Measurements from ENCODE around the gene ARRDC3. TPM values are rescaled to one million over a fixed set of nuclear protein-coding genes. Genes with fewer than 3 reads are reported as not detected.
"Not testable (repeated sequence)": the region's sequence is repeated elsewhere in the genome, so short reads cannot be mapped to it uniquely, and the experiment has no call there.

ARRDC3 gene
- total RNA-seq, 1 donor from 2014 or later, result 16.5 TPM

DNA sequence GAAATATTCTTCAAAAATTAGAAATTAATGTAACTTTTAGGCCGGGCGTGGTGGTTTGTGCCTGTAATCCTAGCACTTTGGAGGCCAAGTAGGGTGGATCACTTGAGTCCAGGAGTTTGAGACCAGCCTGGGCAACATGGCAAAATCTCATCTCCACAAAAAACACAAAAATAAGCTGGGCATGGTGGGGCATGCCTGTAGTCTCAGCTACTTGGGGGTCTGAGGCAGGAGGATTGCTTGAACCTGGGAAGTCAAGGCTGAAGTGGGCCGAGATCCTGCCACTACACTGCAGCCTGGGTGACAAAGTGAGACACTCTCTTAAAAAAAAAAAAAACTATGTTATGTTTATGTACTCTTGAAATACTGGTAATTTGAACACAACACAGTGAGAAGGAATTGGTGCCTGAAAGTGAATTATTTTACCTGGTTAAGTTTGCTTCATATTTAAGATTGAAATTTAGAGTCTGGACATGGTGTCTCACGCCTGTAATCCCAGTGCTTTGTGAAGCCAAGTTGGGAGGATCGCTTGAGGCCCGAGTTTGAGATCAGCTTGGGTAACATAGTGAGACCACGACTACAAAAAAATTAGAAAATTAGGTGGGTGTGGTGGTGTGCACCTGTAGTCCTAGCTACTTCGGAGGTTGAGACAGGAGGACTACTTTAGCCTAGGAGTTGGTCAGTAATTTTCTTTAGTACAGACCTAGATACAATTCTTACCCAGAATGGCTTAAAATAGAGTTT is 15.0 kb downstream of the ARRDC3 start:
- DNase-seq, result no peak
- intact Hi-C loops (cut with micrococcal nuclease), result no loop called here
- no peak for ATAC-seq

DNA sequence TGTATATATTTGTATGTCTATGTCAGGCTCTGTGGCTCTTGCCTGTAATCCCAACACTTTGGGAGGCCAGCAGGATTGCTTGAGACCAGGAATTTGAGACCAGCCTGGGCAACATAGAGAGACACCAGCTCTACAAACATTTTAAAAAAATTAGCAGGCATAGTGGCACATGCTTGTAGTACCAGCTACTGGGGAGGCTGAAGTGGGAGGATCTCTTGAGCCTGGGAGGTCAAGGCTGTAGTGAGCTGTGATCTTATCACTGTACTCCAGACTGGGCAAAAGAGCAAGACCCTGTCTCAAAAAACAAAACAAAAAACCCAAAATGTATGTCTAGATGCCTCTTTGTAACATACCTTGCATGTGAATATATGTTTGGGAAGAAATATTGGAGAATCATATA is 15.8 kb downstream of the ARRDC3 start:
- DNase-seq, result no peak
- no peak for ATAC-seq
- intact Hi-C loops (cut with micrococcal nuclease), result no loop called here

DNA sequence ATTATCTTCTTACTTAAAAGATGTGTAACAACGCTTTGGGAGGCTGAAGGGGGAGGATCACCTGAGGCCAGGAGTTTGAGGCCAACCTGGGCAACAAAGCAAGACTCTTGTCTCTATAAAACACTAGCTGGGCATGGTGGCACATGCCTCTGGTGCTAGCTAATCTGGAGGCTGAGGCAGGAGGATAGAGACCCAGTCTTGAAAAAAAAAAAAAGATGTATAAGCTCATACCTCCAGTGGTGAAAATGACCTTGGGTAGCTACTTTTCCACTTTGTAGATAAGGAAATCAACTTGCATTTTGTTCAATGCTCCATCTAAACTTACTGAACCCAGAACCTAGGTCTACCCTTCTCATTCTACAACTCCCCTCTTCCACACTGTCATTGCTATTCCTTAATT is 16.6 kb downstream of the ARRDC3 start:
- no peak for ATAC-seq
- intact Hi-C loops (cut with micrococcal nuclease), result no loop called here
- no peak for DNase-seq

DNA sequence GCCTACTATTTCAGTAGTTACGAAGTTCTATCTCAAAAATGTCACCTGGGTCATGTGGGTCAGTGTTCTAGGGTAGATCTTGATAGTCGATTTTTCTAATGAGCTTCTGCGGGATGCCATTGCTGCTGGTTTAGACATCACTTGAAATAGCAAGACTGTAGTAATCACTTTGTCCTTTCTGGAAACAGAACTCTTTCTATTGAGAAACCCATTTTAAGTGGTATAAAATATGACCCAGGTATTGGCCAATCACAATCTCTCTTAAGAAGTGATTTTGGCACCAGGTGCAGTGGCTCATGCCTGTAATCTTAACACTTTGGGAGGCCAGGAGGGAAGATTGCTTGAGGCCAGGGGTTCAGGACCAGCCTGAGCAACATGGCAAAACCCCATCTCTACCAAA is 17.6 kb downstream of the ARRDC3 start:
- no peak for ATAC-seq

DNA sequence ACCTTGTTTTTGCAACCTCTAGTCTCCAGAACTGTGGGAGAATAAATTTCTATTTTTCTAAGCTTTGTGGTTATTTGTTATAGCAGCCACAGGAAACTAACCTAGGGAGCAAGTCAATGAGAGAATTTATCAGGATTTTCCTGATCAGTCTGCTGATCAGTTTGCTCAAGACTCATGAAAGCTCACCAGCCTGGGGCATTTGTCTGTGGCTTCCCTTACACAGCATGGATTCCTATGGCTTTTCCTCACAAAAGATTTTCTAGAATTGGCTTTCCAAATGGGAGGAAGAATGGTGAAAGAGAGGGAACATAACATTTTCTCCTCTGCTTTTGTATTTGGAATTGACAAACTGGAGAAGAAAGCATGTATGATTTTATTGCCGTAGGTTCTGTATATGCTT is 20.2 kb downstream of the ARRDC3 start:
- intact Hi-C loops (cut with micrococcal nuclease), result no loop called here
- no peak for ATAC-seq
- DNase-seq, result no peak

More for the DNA sequence above, 17.6 kb downstream of the ARRDC3 start:
- intact Hi-C loops (cut with micrococcal nuclease), result no loop called here
- no peak for DNase-seq

DNA sequence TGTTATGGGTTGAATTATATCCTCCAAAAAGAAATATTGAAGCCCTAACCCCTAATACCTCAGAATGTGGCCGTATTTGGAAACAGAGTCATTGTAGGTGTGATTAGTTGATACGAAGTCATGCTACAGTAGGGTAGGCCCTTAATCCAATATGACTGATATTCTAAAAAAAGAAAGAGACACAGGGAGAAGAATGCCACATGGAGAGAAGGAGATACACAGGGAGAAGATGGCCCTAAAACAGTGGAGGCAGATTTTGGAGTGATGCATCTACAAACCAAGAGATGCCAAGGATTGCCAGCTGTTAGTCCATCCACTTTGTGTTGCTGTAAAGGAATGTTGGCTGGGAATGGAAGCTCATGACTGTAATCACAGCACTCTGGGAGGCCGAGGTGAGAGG is 21.3 kb downstream of the ARRDC3 start:
- no peak for DNase-seq
- intact Hi-C loops (cut with micrococcal nuclease), result no loop called here

DNA sequence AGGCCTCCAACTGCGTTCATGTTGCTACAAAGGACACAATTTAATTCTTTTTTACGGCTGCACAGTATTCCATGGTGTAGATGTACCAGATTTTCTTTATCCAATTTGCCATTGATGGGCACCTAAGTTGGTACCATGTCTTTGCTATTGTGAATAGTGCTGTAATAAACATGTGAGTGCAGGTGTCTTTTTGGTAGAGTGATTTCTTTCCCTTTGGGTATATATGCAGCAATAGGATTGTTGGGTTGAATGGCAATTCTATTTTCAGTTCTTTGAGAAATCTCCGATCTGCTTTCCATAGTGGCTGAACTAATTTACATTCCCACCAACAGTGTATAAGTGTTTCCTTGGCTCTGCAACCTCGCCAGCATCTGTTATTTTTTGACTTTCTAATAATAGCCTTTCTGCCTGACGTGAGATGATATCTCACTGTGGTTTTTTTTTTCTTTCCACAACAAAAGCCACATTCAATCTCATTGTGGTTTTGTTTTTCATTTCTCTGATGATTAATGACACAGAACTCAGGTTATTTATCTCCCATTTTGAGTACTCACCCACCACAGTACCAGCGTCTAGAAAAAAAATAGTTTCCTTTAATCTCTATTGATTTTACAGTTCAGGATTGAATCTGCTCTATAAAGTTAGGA is 21.9 kb downstream of the ARRDC3 start:
- DNase-seq, result no peak
- intact Hi-C loops (cut with micrococcal nuclease), result no loop called here
- ATAC-seq, result no peak

More for the DNA sequence above, 21.3 kb downstream of the ARRDC3 start:
- no peak for ATAC-seq

DNA sequence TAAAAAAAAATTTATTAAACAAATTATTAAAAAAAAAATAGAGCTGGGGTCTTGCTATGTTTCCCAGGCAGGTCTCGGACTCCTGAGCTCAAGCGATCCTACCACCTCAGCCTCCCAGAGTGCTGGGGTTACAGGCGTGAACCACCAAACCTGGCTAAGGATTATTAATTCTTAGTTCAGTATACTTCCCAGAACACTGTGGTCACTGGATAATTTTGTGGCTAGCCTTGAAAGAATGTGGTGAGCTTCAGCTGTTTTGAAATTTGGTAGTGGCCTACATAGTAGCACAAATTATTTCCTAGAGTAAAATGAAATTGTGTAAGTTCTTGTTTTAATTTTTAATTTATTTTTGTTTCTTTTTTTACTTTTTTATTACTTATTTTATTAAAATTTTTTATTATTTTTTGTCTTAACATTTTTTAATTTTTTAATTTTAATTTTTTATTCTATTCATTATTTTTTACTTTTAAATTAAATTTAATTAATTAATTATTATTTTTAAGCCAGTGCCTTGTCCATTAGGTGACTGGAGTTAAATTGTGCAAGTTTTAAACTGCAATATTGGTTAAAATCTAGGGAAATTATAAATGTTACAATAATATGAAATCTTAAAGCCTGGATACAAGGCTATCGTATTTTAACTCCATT is 23.0 kb downstream of the ARRDC3 start:
- no peak for ATAC-seq
- intact Hi-C loops (cut with micrococcal nuclease), result no loop called here

DNA sequence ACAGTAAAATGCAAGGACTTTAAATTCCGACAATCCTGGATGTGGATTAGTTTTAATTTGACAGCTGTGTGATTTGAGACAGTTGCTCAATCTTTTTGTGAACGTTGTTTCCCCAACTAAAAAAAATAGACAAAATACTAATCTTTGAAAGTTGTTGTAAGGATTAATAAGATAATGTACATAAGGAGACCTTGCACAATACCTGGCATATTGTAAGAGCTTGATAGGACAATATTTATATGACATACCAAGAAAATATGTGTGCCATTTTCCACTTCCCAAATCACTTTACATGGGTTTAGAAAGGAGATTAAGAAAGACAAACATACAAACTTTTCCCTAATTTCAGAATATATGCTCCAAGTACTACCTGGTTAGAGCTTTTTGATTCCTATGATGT is 25.3 kb downstream of the ARRDC3 start:
- intact Hi-C loops (cut with micrococcal nuclease), result no loop called here
- no peak for ATAC-seq
- no peak for DNase-seq

More for the DNA sequence above, 23.0 kb downstream of the ARRDC3 start:
- DNase-seq, result no peak

DNA sequence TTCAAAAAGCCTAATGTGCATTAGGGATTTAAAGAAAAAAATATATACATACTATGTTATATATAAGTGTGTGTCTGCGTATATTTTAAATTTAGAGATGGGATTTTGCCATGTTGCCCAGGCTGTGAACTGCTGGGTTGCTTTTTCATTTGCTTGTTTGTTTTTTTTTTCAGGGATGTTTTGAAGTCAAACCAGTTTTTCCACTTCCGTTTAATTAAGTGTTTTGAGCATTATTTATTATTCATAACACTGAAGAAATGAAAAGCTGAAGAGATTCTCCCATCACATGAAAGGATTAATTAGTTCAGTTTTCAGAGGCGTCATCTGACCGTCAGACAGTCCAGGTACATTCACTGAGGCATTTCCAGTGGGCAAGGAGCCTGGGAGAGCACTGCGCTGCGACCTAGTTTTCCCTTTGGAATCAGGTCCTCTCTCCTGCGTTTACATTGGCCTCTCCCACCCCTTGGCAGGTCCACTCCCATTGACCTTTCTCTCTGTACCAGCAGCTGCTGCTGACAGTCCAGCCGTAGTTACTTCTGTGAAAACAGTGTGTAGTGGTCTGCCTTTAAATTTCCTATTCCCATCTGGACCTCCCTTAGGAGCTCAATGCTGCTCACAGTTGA is 26.0 kb downstream of the ARRDC3 start:
- DNase-seq, result no peak
- intact Hi-C loops (cut with micrococcal nuclease), result no loop called here
- ATAC-seq, result no peak

DNA sequence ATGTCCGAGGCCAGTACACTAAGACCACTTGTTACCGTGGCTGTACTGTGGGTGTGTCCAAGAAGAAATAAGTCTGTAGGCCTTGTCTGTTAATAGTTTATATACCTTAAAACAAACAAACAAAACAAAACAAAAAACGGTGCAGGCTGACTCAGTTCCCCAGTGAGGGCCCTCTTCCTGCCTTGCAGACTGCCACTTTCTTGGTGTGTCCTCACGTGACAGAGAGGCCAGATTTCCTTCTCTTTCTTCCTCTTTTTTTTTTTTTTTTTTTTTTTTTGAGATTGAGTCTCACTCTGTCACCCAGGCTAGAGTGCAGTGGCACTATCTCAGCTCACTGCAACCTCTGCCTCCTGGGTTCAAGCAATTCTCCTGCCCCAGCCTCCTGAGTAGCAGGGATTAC is 28.2 kb downstream of the ARRDC3 start:
- intact Hi-C loops (cut with micrococcal nuclease); DNase-seq: not testable (repeated sequence)
- peak; percentile 33 for ATAC-seq

DNA sequence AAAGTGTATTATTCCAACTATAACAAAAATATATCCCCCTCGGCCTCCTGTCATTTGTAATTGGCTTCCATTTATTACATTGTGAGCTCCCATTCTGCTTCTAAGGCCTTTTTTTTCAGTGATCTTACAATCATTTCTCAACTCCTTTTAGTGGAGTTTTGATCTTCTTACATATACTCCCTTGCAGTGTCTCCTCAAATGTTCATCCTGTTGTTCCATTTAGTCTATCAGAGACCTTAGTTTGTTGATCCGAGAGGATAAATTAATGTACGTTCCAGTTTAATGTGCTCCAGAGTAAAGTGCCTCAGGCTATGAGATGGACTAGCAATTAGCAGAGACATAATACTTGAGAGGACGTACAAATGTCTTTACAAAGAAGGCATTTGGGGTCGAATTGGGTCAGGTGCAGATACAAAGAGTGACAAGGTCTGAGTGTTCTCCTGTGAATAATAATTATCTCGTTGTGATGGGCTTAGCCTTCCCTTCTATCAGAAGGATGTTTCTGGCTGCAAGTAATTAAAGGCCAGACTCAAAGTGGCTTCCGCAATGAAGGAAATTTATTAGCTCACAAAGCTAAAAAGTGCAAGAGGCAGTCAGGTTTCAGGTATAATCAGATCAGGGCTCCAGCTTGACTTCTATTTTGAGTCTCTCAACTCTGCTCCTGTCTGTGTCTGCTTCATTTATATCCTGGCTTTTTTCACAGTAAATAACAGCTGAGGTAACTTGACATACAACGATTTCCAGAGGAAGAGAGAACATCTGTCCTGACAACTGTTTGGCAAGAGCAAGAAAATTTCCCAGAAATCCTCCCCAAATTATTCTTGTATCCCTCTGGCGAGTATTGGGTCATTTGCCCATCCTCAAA is 30.1 kb downstream of the ARRDC3 start:
- intact Hi-C loops (cut with micrococcal nuclease), result no loop called here
- DNase-seq (no peak), ATAC-seq (no peak)

DNA sequence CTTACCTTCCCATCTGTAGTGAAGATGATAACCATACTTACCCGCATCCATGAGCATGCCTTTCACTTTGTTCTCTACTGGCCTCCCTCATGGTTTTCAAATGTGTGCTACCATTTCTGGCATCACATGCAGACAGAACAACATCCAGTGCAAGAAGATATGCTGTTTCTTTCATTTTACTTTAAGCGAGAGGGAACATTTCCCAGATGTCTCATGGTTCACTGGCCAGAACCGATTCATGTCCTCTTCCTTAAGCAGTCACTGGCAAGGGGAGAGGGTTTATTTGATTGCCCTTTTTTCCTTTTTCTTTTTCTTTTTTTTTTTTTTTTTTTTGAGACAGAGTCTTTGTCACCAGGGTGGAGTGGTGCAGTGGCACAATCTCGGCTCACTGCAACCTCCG is 37.7 kb downstream of the ARRDC3 start:
- ATAC-seq, result no peak
- intact Hi-C loops (cut with micrococcal nuclease), result no loop called here
- no peak for DNase-seq

DNA sequence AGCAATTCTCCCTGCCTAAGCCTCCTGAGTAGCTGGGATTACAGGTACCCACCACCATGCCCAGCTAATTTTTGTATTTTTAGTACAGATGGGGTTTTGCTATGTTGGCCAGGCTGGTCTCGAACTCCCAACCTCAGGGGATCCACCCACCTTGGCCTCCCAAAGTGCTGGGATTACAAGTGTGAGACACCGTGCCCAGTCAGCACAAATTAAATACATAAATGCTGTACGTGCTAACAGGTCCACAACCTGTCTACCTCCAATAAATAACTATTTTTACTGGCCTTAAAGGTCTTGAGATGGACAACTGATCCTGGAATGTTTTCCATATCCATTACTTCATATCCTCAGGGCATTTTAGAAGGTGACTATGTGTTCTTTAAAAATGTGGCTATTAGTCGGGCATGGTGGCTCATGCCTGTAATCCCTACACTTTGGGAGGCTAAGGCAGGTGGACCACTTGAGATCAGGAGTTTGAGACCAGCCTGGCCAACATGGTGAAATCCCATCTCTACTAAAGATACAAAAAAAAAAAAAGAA is 38.4 kb downstream of the ARRDC3 start:
- ATAC-seq, result not testable (repeated sequence)

DNA sequence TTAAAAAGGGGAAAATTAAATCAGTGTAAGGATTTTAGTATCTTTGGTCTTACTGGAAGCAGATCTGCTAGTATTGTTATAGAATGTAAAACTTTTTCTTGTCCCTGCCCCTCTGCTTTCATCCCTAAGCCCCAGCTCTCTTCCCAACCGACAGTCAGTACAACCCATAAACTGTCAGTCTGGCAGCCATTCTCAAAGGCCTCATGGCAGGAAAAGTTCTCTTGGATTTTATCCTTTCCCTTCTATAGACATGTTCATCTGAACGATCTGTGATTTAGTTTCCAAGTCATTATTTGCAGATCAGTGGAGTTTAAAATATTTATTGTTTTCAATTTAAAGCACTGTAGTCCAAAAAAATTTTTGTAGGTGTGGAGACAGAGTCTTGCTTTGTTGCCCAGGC is 39.2 kb downstream of the ARRDC3 start:
- intact Hi-C loops (cut with micrococcal nuclease), result no loop called here
- ATAC-seq (no peak), DNase-seq (no peak)

More for the DNA sequence above, 38.4 kb downstream of the ARRDC3 start:
- intact Hi-C loops (cut with micrococcal nuclease); DNase-seq: not testable (repeated sequence)

DNA sequence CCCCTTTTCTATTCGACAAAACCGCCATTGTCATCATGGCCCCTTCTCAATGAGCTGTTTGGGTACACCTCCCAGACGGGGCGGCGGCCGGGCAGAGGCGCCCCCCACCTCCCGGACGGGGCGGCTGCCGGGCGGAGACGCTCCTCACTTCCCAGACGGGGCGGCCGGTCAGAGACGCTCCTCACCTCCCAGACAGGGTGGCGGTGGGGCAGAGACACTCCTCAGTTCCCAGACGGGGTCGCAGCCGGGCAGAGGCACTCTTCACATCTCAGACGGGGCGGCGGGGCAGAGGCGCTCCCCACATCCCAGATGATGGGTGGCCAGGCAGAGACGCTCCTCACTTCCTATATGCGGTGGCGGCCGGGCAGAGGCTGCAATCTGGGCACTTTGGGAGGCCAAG is 40.2 kb downstream of the ARRDC3 start:
- ATAC-seq, DNase-seq: not testable (repeated sequence)

DNA sequence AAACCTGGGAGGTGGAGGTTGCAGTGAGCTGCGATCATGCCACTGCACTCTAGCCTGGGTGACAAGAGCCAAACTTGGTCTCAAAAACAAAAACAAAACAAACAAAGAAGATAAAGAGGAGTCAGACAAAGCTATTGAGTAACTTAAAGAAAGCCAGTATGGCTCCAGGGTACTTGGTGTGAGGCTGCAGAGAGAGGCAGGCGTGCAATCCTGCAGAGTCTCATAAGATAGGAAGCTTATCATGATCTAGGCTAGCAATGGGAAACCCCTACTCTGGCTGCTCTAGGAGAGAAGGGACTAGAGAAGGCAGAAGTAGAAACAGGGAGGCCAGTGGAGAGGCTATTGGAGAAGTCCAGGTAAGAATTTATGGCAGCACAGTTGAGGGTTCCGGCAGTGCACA is 42.0 kb downstream of the ARRDC3 start:
- intact Hi-C loops (cut with micrococcal nuclease), result no loop called here
- ATAC-seq (no peak), DNase-seq (no peak)

More for the DNA sequence above, 40.2 kb downstream of the ARRDC3 start:
- intact Hi-C loops (cut with micrococcal nuclease), result not testable (repeated sequence)

DNA sequence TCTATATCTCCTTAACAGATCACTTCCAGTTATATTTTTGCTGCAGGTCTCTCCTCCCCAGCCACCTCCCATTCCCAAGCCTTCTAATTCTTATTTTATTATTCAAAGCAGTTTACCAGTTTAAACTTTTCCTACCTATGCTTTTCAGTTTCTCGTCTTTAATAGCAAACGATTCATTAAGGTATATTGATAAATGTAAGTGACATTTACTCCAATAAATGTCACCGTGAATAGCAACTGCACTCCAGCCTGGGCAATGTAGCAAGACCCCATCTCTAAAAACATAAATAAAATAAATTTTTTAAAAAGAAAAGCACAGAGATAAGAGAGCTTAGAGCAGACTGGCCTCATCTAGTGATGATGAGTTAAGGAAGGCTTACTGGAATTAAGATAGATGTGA is 42.6 kb downstream of the ARRDC3 start:
- no peak for ATAC-seq
- DNase-seq, result no peak
- intact Hi-C loops (cut with micrococcal nuclease), result no loop called here

Measured in left ventricle myocardium superior (tissue), 1 donor.